GM21381 (cell line): ENCODE data around the gene DLST.

ENCODE experiments used
- ATAC-seq: cut with Tn5 transposase; IDR thresholded peaks from one replicate; pipeline ENCODE4 v1.9.1; 2021; ENCODE audit warnings: mild to moderate bottlenecking, moderate library complexity; ENCODE audit not compliant: unreplicated experiment

DLST gene

DNA sequence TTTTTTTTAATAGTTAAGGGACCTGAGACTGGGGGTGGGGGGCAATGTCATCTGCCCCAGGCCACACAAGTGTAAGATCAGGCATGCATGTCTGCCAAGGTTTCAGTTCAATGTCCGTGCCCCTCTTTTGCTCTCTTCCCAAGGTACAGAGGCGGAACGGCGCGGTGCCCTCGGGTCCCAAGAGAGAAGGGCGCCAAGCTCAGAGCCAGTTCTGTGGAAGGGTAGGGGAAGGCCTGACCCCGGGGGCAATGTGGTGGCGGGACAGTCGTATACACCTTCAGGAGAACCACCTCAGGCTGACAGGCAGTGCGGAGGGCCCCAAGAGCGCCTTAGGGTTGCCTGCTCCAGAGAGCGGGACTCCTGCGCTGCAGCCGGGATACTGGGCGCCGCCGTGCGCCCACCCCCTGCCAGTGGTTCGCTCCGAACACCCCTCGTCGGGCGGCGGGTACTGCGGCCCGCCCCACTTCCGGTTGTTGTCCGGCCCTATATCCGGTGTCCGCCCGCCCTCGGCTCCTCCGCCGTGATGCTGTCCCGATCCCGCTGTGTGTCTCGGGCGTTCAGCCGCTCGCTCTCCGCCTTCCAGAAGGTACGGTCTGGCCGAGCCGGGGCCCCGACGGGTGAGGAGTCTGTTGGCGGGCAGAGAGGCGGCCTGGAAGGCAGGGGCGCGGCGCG, at the start of gene DLST:
DLST (plus strand) TSS at position 486 of the 672 bp plus-strand sequence; CDS start at position 524, 38 bp downstream.
- peak; percentile 91 for ATAC-seq

- ATAC-seq: no peak
These were observed 48.9 kb upstream of the DLST start for GRCh38 chr14:74832849-74833248.

DNA sequence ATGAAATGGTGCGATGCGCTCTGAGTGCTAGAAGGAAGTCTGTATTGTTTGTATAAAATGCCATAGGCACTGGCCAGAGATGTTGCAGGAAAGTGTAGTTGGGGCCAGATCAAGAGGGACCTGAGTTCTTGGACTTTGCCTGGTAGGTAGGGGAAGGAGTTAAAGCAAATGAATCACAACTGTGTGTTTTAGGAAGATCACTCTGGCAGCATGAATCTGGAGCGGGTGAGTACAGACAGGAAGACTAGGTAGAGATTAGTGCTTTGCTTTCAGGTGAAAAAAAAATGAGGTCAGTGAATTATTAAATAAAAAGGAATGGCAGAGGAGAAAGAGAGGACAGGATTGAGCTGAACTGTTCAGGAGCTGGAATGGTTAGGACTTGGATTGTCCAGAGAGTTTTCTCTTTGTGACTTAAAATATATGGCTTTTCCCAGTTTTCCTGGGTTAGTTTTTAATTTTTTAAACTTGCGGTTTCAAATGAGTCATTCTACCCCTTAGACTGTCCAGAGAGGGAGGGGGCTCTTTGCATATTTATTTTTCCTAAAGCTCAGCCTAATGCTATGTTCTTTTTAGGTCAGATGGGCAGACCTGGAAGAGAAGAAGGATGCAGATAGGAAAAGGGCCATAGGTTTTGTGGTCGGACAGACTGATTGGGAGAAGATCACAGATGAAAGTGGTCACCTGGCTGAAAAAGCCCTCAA, 46.9 kb upstream of the DLST start:
- ATAC-seq: no peak

GRCh38 chr14:74835645-74836250, 46.0 kb upstream of the DLST start:
- ATAC-seq: no peak

DNA sequence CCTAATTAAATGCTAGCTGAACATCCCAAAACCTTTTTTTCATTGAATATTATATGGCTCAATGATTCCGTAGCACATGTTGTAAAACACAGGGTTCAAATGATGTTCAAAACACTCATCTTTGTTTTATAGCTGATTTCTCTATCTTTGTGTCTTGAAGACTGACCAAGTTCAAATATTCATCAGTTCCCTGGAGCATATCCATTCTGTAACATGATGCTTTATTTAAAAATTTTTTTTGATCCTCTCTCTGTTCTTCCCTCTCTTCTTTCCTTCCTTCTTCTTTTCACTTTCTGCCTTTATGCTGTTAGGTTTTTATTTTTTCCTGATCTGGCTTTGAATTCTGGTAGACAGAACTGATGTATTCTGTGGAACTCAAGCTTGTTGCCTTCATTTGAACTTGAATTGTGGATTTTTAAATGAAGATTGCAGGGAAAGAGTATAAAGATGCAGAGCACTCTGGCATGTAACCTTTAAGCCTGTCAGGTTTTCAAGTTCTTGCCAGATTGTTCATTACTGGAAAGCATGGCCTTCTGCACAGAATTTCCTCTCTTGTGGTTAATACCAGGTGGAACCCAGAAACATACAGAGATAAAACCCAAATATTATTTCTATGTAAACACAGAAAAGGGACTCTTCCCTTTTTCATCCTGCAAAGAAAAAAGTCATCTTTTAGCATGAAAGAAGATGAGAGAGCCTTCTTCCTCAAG, 45.3 kb upstream of the DLST start:
- ATAC-seq: no peak

DNA sequence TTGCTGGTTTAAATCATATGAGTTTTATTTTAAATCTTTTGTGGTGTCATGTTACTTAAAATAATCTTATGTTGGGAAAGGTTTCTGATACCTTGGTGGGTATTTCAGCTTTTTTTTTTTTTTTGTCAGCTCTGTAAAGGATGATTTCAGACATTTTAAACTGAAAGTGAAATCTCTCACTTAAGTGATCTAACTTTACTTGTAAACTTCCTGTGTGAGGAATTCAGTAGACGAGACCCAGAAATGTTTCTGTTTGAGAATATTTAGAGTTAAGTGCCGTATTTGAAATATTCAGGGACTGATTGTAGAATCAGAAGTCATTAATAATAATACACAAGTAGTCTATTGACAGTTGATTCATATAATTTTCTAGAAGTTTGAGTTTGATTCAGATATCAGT, 43.5 kb upstream of the DLST start:
- ATAC-seq: no peak

GRCh38 chr14:74840603-74841030, 41.1 kb upstream of the DLST start:
- ATAC-seq: peak; percentile 48

DNA sequence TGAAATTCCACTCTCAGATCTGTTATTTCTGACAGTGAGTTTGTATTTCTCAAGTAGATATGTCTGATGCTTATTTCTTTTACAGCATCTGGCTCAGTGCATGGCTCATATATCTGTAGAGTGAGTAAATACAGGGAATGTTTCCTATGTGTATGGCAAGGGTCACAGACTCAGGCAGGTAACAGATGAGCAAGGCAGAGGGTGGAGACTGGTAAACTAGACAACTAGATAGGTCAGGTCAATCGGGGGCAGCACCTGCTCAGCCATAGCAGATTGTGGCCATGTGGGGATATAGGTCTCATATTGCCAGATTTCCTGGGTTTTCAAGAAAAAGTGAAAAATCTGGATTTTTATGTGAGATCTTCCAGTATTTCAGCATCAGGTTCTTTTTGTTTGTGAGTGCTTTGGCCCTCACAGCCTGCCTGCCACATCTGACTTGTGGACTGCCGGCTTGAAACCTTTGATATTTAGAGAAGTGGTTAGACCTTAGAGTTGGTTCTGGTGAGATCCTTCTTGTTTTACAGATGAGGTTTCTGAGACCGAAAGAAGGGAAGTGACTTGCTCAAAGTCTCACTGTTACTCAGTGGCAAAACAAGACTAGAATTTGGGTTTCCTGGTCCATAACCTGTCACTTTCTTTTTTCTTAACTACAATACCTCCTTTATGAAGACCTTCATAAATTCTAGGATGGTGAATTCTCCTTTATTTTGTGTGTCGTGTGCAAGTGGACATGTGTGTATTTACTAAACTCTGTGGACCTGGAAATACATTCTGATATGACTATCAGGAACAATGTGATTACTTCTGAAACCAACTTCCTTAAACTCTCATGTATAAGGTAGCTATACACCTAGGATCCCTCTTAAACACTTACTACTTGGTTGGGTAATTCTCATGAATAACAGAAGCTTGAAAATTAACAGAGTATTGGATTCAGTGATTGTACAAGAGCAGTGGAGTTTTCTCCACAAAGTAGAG, 40.2 kb upstream of the DLST start:
- ATAC-seq: peak; percentile 72

GRCh38 chr14:74843653-74844052, 38.1 kb upstream of the DLST start:
- ATAC-seq: no peak

- no peak for ATAC-seq
These were observed 35.5 kb upstream of the DLST start for GRCh38 chr14:74846168-74846567.

DNA sequence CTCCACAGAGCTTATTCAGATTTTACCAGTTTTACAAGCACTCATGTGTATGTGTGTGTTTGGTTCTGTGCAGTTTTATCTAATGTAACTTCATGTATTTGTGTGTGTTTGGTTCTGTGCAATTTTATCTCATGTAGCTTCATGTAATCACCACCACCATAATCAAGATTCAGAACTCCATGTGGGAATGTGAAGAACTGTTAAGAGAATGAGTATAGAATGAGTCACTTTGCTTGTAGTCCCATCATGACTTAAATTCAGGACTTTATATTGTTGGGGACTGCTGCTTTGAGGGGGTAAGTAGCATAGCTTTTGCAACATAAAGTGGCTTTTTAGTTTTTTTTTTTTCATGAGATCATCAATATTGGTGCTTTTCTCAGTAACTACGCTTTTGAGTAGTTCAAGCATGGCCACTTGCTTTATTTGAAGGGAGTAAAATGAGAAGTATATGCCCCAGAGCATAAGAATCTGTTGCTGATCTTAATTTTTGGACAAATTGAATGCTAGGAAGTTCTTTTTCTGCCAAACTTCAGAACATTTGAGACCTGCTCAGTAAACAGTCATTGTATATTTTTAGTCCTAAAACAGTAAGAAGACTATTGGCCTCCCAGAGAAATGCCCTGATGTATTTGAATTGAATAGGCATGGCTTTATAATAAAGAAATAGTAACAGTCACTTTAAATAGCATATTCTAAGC, 34.6 kb upstream of the DLST start:
- ATAC-seq: no peak

GRCh38 chr14:74848768-74849167, 32.9 kb upstream of the DLST start:
- ATAC-seq: no peak

DNA sequence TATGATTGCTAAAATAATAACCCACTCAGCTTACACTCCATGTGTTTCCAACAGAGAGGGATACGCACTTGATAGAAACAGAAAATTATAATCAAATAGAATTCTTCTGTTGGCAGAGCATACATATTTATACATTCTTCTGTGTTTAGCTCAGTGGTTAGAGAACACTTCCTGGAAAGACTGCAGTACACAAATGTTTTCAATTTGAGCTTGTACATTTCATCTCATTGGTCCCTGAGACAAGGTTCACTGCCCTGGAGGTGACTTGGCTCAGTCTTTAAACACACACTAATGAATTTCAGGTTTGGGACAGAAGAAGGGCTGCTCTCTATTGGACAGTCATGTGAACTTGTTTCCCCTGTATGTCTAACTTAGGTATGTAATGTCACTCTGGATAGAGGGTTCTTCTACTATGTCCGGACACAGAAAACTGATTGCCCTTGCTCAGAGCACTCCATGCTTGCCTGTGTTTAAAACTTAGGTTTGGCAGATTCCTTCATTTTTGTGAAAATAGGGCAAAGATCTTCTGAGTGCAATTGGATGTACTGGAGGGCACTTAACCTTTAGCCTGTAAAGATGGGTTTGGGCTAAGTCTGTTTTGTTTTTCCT, 28.7 kb upstream of the DLST start:
- no peak for ATAC-seq

GRCh38 chr14:74853581-74853980, 28.1 kb upstream of the DLST start:
- ATAC-seq: no peak

DNA sequence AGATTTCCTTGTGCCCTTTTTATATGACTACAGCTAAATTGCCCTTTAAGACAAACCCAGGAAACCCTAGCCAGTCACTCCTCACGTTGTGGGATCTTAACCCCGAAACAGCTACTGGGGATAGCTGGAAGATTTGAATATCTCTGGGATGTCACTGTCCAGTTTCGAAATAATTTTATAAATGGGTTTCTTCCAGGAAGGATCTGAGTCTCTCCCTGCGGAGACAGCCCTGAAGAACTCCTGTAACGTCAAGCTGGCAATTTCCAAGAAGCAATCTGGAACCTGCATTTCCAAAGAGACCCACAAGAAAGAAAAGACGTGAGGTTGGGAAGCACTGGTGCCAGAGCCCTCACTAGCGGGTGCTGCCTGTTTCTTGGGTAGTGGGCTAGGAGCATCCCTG, 26.7 kb upstream of the DLST start:
- no peak for ATAC-seq

- ATAC-seq: no peak
These were observed 25.8 kb upstream of the DLST start for GRCh38 chr14:74855945-74856344.

- no peak for ATAC-seq
These were observed 25.4 kb upstream of the DLST start for GRCh38 chr14:74856366-74856765.

DNA sequence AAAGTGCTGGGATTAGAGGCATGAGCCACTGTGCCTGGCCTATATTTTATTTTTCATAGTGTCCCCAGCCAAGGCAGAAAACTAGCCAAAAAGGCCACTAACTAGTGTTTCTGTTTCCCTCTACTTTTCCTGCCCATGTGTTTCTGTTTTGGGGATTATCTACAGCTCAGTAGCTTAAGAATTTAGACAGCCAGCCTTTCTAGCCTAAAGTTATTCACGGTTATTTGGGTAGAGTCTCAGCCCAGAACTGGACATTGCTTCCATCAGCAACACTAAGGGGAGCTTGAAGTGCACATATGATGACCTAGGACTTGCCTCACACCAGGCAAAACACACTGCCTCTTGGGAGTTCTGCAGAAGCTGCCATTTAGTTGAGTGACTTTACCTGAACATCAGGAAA, 23.7 kb upstream of the DLST start:
- ATAC-seq: no peak
